HCT116 (cell line): Measurements from ENCODE around the gene NFIA. TPM values are rescaled to one million over a fixed set of nuclear protein-coding genes. Genes with fewer than 3 reads are reported as not detected.

Experiments used
- ATAC-seq: fragments of 200-7000 bp; cut with Tn5 transposase; 2 replicates; pipeline ENCODE4 v1.9.1; 2020; ENCODE audit warnings: mild to moderate bottlenecking, moderate library complexity
- BruUV-seq: library from RNA; stranded (reverse); fragments of 400-500 nt; replicated peaks from 2 replicates; lab custom pipeline; 2021; lab: Mats Ljungman, UMichigan
- CTCF ChIA-PET: fragments of 300-600 bp; sonication (Branson Sonifier 250); formaldehyde crosslinking; loops from one replicate; lab custom pipeline; 2021; ENCODE audit warnings: antibody characterized with exemption; lab: Charles Lee
- POLR2A ChIA-PET: fragments of 300-600, 350-600 bp; sonication (Branson Sonifier 250); formaldehyde crosslinking; loops from one replicate; lab custom pipeline; 2021; ENCODE audit warnings: antibody characterized with exemption; lab: Charles Lee
- RAD21 ChIA-PET, 2 experiments: fragments of 300-600 bp; sonication (Branson Sonifier 250); formaldehyde crosslinking; loops; one replicate each; lab custom pipeline; 2023; ENCODE audit warnings: low total read pairs in 2 of 2; ENCODE audit not compliant: uncharacterized antibody in 2 of 2, unreplicated experiment in 2 of 2, low non-redundant PET in 1 of 2; lab: Charles Lee
- DNase-seq: peaks from one replicate; pipeline ENCODE4 v3.0.0-alpha.2; 2010; ENCODE audit warnings: low read depth, low spot score
- H2AFZ ChIP-seq: fragments of 200-600 bp; shearing (Covaris generic), sonication (generic); 2 replicates; pipeline ENCODE4 v1.6.1; 2017; ENCODE audit warnings: low read depth, mixed run types, mixed read lengths, antibody characterized with exemption, low read length; ENCODE audit not compliant: poor library complexity, severe bottlenecking
- H3K27ac ChIP-seq: 2 replicates; pipeline ENCODE4 v1.5.1; 2012; ENCODE audit warnings: low read depth, low read length
- H3K27me3 ChIP-seq: fragments of 200-600 bp; sonication (generic); 2 replicates; pipeline ENCODE4 v1.6.1; 2016; ENCODE audit warnings: mixed run types, low read length, mixed read lengths; ENCODE audit not compliant: insufficient read depth
- H3K36me3 ChIP-seq, 2 experiments: fragments of 200-500 bp in 1 of 2; fragments of 200-600 bp in 1 of 2; sonication (Bioruptor generic) in 1 of 2; sonication (generic) in 1 of 2; 2 replicates each; pipeline versions ENCODE4 v1.5.1 to v1.6.1; 2014 to 2016; ENCODE audit warnings: low read length in 2 of 2, inconsistent platforms in 1 of 2, mixed read lengths in 1 of 2, mixed run types in 1 of 2; ENCODE audit not compliant: insufficient read depth in 2 of 2, control insufficient read depth in 1 of 2
- H3K4me1 ChIP-seq, 2 experiments: fragments of 200-600 bp in 1 of 2; sonication (generic) in 1 of 2; 2 replicates each; pipeline versions ENCODE4 v1.5.1 to v1.6.1; 2012 to 2017; ENCODE audit warnings: low read length in 2 of 2, inconsistent platforms in 1 of 2, mild to moderate bottlenecking in 1 of 2, mixed read lengths in 1 of 2, mixed run types in 1 of 2, moderate library complexity in 1 of 2; ENCODE audit not compliant: insufficient read depth in 2 of 2, control insufficient read depth in 1 of 2
- H3K4me2 ChIP-seq: fragments of 200-600 bp; sonication (generic); 2 replicates; pipeline ENCODE4 v1.6.1; 2017; ENCODE audit warnings: mixed run types, low read length, mixed read lengths
- H3K4me3 ChIP-seq, 2 experiments: fragments of 200-600 bp in 1 of 2; sonication (generic) in 1 of 2; replicated peaks in 1 of 2; 2 replicates each; pipeline ENCODE4 v1.5.1; 2011 to 2016; ENCODE audit warnings: low read length in 2 of 2, control low read depth in 1 of 2, low read depth in 1 of 2, mild to moderate bottlenecking in 1 of 2, mixed read lengths in 1 of 2, mixed run types in 1 of 2
- H3K79me2 ChIP-seq: fragments of 200-600 bp; sonication (generic); 2 replicates; pipeline ENCODE4 v1.6.1; 2017; ENCODE audit warnings: mild to moderate bottlenecking, mixed run types, low read length, moderate library complexity, mixed read lengths; ENCODE audit not compliant: insufficient read depth
- H3K9ac ChIP-seq: fragments of 200-600 bp; sonication (generic); 2 replicates; pipeline ENCODE4 v1.6.1; 2016; ENCODE audit warnings: low read length, mixed read lengths
- H3K9me2 ChIP-seq: fragments of 200-600 bp; sonication (generic), shearing (Covaris generic); 2 replicates; pipeline ENCODE4 v1.6.1; 2017; ENCODE audit warnings: mixed run types, mild to moderate bottlenecking, moderate library complexity; ENCODE audit not compliant: insufficient read depth
- H3K9me3 ChIP-seq, 2 experiments: fragments of 200-500 bp in 1 of 2; fragments of 200-600 bp in 1 of 2; sonication (Bioruptor generic) in 1 of 2; sonication (generic) in 1 of 2; 2 replicates each; pipeline ENCODE4 v1.6.1; 2014 to 2017; ENCODE audit warnings: low read length in 2 of 2, mixed read lengths in 2 of 2, inconsistent platforms in 1 of 2, low read depth in 1 of 2, mild to moderate bottlenecking in 1 of 2, mixed run types in 1 of 2, moderate library complexity in 1 of 2; ENCODE audit not compliant: control insufficient read depth in 1 of 2, insufficient read depth in 1 of 2
- H4K20me1 ChIP-seq: fragments of 200-600 bp; sonication (generic), shearing (Covaris generic); 2 replicates; pipeline ENCODE4 v1.6.1; 2017; ENCODE audit warnings: mixed run types, mild to moderate bottlenecking, moderate library complexity; ENCODE audit not compliant: insufficient read depth
- CBX3 ChIP-seq: IDR thresholded peaks from 2 replicates; pipeline ENCODE4 v1.6.1; 2012; ENCODE audit warnings: low read depth
- CEBPB ChIP-seq: IDR thresholded peaks from 2 replicates; pipeline ENCODE4 v1.6.1; 2012; ENCODE audit warnings: low read depth
- CTCF ChIP-seq, 3 experiments: fragments of 200-600 bp in 1 of 3; sonication (generic) in 1 of 3; IDR thresholded peaks in 2 of 3; conservative IDR thresholded peaks in 1 of 3; 2 replicates each; pipeline ENCODE4 v1.5.1; 2012 to 2017; ENCODE audit warnings: low read depth in 2 of 3, low read length in 2 of 3, antibody characterized with exemption in 1 of 3, borderline replicate concordance in 1 of 3, control low read depth in 1 of 3, mild to moderate bottlenecking in 1 of 3, mixed read lengths in 1 of 3, mixed run types in 1 of 3, moderate library complexity in 1 of 3; ENCODE audit not compliant: insufficient read depth in 1 of 3
- ELF1 ChIP-seq: IDR thresholded peaks from 2 replicates; pipeline ENCODE4 v1.6.1; 2012; ENCODE audit warnings: low read depth, borderline replicate concordance
- FOSL1 ChIP-seq: IDR thresholded peaks from 2 replicates; pipeline ENCODE4 v1.6.1; 2012; ENCODE audit warnings: low read depth
- POLR2A ChIP-seq: IDR thresholded peaks from 2 replicates; pipeline ENCODE4 v1.7.0; 2011; ENCODE audit warnings: borderline replicate concordance; ENCODE audit not compliant: insufficient read depth, insufficient read length; ENCODE audit errors: extremely low read depth
- POLR2AphosphoS5 ChIP-seq: IDR thresholded peaks from 2 replicates; pipeline ENCODE4 v1.6.1; 2011; ENCODE audit warnings: mild to moderate bottlenecking, low read depth, low read length, moderate library complexity
- REST ChIP-seq: IDR thresholded peaks from 2 replicates; pipeline ENCODE4 v1.6.1; 2012; ENCODE audit warnings: low read depth
- SP1 ChIP-seq: IDR thresholded peaks from 2 replicates; pipeline ENCODE4 v1.6.1; 2012; ENCODE audit warnings: low read depth
- ZFX ChIP-seq: fragments of 450-650 bp; IDR thresholded peaks from 2 replicates; pipeline ENCODE4 v1.6.1; 2017
- intact Hi-C: fragments of 100-400 bp; cut with micrococcal nuclease; formaldehyde crosslinking; loops from 2 replicates; pipeline ENCODE4 v1.10.0; 2022
- total RNA-seq: library from RNA; stranded (reverse); gene quantifications from one replicate; pipeline ENCODE4 v1.2.1, GENCODE V29; 2021; ENCODE audit not compliant: unreplicated experiment

Gene NFIA
- total RNA-seq, 1 experiment from 2014 or later = 17.2 TPM

- Histone ChIP-seq H3K27ac (no peak overlapping the region), H3K4me2 (no peak overlapping the region), H3K9me2 (no peaks in the 10 kb centered on the region), H3K4me3 (no peak overlapping the region), H3K27me3 (no peaks in the 10 kb centered on the region), H3K79me2 (no peaks in the 10 kb centered on the region), H4K20me1 (no peaks in the 10 kb centered on the region), H3K9ac (no peak overlapping the region), H3K9me3 (no peaks in the 10 kb centered on the region), H2AFZ (no peak overlapping the region), H3K36me3 (no peaks in the 10 kb centered on the region), H3K4me1 (no peaks in the 10 kb centered on the region)
- no TSS peak for BruUV-seq
- DNase-seq = no peak
- ATAC-seq = no peak
- no peak for TF ChIP-seq ZFX
- TF ChIP-seq REST = no peak
- no peak for TF ChIP-seq POLR2AphosphoS5
- TF ChIP-seq POLR2A = no peak
- no peak for TF ChIP-seq FOSL1
- no peak for TF ChIP-seq CEBPB
- no peak for TF ChIP-seq CBX3
- TF ChIP-seq ELF1 = no peak
- TF ChIP-seq CTCF (IDR thresholded peaks at IDR 0.05 in 2 of 3, conservative IDR thresholded peaks at IDR 0.05 in 1 of 3; ENCODE audit: borderline replicate concordance in 1 of 3, insufficient read depth in 1 of 3, low read depth in 2 of 3, low read length in 2 of 3) = no peak
- TF ChIP-seq SP1 = no peak
- CTCF ChIA-PET = no interaction called here
- RAD21 ChIA-PET = no interaction called here
- intact Hi-C loops = no loop called here
- POLR2A ChIA-PET = no interaction called here
These were observed 101.8 kb downstream of the NFIA start for GRCh38 chr1:61184040-61184713.
